NCI-H2081 (cell line): Measurements from ENCODE around the gene WWOX.

Source experiments
- DNase-seq, 2 experiments: peaks; one replicate each; lab custom pipeline; 2025; lab: John Stamatoyannopoulos, UW

Gene WWOX

DNA sequence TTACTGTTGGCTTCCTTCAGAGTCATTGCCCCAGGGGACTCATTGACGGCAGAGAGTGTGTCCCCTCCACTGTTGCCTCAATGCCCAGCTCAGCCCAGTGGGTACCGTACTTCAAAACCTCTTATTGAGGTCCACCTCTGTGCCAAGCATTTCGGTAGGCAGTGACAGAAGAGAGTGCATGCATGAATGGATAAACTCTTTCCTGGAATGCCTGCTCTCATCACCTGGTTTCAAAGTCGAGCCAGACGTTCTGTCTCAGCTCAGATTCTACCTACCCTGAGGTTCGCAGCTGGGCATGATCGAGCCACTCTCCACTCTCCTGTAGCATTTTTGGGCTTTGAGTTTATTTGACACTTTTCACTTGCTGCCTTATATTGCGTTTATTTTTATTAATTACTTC is 854.1 kb downstream of the WWOX start:
- no peak for DNase-seq

DNA sequence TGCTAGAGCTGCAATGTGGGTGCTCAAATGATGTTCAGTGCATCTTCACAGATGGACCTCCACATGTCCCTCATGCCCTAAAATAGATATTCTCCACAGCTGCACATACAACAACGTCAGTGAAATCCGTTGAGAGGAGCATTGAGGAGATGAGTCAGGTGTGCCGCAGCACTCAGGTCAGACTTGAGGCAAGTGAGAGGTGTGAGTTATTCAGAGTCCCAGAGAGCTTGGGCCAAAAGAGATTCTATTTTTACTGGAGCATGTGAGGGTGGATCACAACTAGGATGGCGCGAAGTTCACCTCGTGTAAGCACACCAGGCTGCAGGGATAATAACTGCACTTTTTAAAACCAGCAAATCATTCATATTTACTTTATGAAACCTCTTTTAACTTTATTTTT is 855.8 kb downstream of the WWOX start:
- no peak for DNase-seq

DNA sequence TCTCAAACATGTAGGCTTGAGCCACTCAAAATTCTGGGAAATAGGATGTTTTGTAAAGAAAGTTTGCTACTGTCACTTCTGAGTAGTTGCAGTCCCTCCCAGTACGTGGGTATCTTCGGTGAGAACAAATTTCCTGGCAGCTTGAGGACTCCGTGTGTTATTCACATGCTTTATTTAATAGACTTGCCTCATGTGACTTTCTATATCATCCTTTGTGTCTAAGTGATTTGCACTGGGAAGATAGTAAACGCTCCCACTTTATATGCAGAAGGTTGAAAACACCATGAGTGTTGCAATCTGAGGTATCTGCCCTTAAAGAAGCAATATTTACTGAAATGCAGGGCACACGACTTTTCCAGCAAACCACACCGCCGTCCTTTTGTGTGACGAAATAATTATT is 857.4 kb downstream of the WWOX start:
- DNase-seq = no peak

DNA sequence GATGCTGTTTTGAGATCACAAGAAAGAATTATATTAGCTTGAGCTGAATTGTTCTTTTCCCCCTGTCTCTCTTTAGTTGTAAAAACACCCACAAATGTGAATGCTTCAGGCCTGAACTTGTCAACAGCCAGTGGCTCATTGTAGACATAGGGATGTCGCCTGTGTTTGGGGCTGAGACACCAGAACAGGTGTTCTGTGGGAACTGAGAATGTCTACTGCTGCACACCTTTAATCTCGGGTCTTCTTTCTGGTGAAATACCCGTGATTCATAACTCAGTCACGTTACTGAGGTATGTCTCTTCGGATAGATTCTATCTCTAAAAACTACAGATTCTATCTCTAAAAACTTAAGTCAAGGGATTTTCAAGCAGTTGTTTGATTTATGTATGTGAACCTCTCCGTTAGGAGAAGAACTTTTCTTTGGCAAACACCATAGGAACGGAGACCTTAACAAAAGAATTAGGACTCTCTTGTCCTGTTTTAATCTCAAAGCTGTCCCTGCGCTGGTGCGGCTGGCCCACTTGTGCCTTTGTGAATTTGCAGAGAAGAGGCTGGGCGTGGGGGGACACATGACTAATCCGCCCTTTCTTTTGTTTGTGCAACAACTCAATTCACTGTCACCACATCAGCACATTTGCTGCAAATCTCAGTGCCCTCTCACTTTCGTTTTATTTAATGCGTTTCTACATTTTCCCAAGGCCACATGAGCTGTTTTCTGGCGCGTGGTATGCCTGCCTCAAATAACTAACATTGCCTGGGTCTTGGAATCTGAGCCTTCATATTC is 858.1 kb downstream of the WWOX start:
- DNase-seq = no peak

DNA sequence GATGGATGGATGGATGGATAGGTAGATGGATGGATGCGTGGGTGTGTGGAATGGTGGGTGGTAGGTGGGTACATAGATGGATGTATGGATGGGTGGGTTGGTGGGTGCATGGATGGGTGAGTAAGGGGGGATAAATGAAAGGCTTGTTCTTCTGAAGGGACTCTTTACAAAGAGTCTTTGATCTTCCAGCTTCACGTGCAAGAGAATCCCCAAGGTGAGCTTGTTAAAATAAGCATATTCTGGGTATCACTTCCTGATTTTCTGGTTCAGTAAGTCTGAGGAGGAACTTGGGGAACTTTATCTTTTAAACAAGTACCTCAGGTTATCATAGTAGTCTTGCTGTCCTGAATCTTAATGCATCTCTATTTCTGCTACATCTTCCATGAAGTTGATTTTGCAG is 862.0 kb downstream of the WWOX start:
- DNase-seq = no peak

DNA sequence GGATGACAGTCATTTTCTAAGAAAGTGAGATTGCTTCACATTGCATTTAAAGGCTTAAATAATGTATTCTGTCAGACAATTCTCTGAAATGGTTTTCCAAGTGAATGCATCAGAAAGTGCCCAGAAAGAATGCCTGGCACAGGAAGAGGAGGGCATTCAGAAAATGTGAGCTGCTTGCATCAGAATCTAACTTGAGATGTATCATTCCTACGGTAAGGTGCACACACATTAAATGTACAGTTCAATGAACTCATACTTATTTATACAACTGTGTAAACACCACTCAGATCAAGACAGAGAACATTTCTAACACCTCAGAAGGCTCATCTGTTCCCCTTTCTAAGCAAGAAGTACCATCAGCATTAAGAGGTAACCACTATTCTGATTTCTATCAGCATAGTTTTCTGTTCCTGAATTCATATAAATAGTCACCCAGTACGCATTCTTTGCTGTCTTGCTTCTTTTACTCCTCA is 863.0 kb downstream of the WWOX start:
- DNase-seq = no peak

DNA sequence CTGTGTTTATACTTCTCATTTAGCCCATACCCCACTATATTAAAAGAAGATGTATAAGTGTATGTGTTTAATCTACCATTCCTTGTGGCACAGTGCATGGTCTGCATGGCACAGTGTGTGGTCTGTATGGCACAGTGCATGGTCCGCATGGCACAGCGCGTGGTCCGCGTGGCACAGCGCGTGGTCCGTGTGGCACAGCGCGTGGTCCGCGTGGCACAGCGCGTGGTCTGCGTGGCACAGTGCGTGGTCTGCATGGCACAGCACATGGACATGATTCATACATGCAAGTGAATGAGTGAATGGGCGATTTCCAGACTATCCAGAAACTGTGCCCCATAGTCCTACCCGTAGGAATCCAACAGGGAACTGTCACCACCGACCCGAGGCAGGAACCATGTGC is 868.5 kb downstream of the WWOX start:
- no peak for DNase-seq

DNA sequence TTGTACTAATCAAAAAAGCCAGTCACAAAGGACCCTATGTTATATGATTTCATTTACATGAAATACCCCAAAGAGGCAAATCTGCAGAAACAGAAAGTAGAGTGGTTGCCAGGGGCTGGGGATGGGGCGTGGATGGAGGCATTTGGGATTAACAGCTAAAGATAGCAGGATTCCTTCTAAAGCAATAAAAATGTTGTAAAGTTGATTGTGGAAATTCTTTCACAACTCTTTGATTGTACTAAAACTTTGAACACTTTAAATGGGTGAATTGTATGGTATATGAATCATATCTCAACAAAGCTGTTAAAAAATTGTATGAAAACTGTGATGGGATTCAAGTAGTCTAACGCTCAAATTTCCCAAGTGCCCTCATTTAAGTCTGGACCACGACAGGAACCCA is 870.3 kb downstream of the WWOX start:
- DNase-seq = no peak

DNA sequence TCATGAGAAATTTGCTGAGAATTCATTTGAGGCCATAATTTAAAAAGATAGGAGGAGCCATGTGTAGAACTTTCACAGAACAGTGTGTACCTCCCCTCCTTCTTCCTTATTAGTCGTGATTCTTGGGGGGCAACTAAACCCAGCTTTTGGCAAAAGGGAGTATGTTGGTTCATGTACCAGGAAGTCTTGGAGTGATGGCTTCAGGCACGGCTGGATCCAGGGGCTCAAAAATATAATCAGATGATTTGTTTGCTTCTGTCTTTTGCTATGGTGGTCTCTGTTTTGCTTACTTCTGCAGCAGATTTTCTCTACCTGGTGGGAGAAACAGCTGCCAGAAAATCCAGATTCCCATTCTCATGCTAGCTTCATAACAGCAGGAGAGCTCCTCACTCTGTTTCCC is 871.2 kb downstream of the WWOX start:
- DNase-seq = no peak

DNA sequence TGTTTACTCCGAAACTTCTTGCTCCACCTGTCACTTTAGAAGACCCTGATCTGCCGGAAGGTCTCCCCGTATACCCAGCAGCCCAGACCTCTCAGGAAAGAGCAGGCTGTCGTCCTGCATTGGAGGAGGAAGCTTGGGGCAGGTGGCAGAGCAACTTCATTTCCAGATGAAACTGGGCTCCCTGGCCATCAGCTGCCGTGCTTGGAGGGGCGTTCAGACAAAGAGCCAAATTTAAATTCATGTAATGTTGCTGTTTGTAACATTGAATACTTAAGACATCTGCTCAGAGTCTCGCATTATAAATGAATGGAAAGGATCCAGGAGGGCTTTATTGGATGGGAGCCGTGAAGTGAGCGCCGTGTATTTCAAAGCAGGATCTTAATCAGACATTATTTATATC is 872.6 kb downstream of the WWOX start:
- no peak for DNase-seq

DNA sequence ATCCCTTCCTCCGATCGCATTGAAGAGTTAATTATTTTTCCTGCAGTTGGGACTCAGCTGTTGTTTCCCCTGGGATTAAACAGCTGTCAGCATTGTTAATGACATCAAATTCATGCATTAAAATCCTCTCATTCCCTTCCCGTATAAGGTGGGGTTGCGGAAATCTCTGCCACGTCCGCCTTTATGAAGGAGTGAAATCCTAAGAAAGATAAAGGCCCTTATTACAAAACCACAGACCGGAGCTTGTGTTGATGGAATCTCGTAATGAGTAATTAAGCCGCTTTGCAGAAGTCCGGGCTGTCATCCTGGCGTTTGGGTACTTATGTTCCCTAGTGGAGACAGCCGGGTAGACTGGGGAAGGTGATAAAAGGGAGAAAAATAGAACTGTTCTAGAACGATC is 873.5 kb downstream of the WWOX start:
- no peak for DNase-seq

DNA sequence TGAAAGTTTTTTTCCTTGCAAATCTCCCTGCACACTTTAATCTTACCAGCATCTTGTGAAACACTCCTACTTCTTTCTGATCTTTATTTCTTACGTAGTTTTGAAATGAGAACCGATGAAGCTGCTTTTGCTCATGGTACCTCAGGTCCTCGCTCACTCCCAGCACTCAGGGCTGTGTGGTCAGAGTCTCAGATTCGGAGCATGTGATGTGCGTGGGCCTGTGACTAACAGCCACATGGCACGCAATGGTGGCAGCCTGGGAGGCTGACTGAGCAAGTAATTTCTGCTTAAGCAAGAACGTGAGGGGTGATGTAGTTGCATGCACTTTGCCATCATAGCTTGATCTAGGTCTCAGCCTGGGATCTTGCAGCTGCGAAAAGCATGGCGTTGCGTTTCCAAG is 876.8 kb downstream of the WWOX start:
- no peak for DNase-seq

DNA sequence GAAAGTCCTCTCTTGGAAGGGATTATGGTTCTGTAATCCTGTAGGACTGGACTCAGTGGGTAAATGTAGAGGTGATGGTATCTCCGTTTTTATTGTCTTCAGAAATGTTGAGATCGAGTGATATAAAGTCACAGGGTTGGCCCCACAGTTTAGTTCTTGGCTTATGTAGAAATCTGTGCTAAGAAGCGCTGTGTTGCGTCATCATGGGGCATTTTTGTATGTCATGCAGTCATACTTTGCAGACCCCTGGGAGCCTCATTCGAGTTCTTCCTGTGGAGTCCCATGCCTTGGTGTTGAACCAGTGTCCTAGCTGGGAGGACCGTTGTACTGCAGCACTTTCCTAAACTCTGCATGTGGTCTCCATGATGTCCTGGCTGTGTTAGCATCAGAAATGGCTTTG is 881.4 kb downstream of the WWOX start:
- no peak for DNase-seq

DNA sequence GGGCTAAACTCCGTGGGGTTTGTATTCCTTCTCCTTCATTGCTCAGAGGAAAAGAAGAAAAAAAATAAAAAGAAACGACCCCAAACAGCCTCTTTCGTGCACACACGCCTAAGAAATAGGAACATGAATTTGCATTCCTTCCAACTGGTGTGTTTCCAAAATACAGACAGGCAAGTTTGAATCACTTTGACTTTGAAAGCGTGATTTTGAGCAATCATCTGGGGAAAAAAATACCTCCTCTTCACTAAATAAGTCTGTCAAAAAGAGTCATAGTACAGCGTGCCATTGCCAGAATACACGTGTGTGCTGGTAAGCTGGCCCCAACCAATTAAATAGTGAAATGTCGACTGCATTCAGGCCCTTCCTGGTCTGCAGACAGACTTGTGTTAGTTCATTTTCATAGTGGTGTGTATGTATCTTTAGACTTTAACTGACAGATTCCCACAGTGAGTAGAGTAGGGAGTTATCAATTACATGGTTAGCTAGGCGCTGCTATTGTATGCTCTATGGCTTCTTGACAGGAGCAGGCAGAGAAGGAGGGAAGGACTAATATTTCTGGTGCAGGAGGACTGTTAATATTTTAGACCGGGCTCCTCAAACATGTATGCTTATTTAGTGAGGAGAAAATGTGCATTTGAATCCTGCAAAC is 882.8 kb downstream of the WWOX start:
- no peak for DNase-seq

DNA sequence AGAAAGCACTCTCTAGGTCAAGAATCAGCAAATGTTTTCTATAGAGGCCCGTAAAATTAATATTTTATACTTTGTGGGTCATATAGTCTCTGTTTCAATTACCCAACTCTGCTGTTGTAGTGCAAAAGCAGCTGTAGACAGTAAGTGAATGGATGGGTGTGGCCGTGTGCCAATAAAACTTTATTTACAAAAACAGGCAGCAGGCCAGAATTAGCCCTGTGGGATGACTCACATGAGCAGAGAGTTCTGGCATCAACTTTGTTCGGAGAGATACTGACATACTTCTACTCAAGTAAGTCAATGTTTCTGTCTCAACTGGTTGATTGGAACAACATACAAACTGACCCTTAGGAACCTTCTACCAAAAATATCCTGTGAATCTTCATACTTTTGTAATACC is 884.9 kb downstream of the WWOX start:
- DNase-seq = no peak

DNA sequence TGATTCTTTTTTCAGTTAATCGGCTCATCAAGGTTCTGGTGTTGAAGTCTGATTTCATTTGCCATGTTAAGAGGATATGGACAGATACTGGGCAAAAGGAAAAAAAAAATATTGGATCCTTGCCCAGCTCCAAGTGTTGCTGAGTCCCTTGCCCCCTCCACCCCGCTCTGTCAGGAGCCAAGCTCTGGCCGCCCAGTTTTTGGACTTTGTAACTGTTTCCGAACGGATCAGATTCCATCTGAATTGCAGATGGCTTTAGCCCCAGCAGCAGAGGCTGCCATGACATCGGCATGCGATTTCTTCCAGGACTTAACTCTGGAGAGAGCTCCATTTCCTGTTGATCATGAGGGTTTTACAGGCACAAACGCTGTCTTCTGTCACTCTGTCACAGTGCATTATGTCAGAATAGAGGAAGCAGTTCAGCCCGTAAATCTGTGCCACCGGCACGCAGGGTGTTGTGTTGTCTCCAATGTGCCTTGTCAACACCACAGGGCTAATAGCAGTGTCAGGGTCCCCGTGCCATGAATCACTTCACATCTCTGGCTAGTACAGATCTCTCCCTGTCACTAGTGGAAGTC is 885.5 kb downstream of the WWOX start:
- no peak for DNase-seq

DNA sequence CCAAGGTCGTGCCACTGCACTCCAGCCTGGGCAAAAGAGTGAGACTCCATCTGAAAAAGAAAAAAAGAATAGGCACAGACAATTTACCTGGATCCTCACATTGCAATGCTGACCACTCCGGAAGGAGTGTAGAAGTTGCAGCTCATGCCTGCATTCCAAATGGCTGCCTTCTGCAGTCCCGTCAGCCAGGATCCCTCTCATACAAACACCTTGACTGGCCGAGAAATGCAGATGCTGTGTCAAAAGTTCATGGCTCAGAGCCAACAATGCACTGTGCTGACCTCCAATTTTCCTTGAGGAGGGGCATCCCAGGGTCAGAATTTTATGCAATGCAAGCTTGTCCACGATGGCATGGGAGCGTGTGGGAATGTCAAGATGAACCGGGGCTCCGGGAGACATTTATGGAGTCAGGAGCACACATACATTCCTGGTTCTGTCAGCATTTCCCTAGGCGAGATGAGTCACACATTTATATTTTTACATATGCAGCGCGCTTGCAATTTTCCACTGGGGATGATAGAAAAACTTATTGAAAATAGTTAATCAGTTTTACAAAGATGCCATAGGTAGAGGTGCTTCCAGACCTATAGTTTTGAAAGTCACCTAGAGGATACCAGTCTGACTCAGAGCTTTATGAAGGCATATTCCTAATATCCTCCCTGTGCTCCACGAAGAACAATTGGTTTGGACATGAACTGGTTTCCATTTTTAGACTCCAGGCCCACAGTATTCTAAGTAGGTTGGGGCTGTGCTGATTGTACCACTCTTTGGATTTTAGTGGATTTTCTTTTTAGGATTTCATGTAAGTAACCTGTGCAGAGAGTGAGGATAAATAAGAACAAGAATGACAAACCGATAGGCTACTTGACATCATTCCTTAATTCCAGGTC is 886.5 kb downstream of the WWOX start:
- no peak for DNase-seq

DNA sequence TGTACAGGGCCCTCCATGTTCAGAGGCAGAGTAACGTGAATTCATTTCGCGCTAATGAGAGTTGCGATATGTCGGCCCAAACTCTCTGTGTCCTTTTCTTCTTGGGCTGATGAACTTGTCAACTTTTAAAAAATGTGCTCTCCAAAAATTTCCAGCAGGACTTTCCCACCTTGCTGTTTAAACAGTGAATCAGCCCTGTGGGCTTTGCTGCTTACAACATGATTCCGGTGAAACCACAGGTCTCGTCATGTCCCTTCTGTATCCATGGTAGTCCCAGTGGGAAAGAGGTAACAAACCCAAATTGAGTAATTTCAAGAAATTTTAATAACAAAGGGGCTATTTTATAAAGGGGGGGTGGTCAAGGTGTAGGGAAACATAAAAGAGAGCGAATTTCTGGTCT is 888.2 kb downstream of the WWOX start:
- DNase-seq = no peak

DNA sequence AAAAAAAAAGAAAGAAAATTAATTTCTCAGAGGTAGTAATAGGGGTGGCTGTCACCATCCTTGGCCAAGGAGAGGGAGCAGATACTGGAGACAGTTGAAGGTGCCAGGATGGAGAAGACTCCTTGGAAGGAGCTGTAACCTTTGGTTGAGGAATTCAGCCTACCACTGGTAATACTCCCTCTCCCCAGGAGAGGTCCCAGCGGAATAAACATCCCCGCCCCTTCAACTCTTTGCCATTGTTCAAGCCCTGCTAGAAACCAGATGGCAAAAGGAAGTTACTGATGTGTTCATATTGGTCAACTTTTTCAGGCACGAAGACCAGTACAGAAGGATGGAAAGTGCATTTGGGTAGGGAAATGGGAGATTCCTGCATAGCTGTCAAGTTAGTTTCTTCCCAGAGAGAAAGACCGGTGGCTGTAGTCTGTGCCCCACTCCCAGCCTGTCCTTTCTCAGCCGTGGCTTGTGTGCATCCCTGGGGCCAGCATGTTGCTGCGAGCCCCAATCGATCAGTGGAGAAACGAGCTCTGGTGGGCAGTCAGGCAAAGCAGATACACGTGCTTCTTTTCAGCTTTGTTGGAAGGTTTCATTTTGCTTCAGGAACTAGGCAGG is 889.0 kb downstream of the WWOX start:
- no peak for DNase-seq

DNA sequence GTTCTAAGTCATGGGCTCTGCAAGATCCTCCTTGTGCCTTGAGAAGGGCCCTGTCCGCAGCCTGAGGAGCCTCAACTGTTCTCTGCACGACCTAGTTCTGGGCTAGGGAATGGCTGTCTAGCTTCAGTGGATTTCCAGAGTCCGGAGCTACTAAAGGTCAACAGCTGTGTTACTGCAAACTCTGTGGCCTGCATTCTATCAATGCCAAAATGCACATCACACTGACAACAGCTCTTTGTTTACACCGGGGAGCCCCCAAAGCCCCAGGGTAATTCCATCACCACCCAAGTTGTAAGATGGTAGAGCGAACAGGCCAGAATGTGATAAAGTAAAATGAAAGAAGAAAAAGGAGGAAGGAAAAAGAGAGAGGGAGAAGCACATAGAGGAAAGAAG is 890.9 kb downstream of the WWOX start:
- no peak for DNase-seq

DNA sequence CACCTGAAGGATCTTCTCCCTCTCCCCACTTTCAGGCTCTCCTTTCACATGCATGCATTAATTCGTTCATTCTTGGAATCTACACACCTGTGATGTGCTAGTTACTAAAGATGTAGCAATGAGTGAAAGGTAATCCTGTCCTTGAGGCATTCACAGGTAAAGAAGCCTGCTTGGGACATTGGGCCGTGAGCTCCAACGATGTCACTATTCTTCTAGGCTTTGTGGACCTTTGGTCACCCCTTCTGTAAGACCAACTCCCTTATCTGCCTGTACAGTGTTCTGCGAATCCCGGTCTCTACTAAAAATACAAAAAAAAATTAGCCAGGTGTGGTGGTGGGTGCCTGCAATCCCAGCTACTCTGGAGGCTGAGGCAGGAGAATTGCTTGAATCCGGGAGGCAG is 892.5 kb downstream of the WWOX start:
- no peak for DNase-seq

DNA sequence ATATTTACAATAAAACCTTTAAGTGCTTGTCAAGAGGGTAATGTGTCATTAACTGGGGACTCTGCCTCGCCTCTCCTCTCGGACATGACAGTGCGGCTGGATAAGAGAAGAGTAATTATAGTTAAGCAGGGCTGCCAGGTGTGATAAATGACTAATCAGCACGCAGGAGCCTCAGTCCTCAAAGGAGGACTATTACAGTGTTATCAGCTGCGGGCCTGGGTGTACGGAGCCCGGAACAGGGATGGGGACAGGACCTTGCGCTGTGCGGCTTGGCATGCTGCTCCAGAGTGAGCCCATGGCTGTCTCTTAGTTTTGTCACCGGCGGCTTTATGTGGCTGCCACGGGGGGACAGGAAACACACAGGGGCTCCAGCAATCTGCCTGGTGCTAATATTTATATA is 893.9 kb downstream of the WWOX start:
- peak; percentile 37 to 78 for DNase-seq
